H1 (cell line): ENCODE measurements around the gene DCPS. TPM values are rescaled to one million over a fixed set of nuclear protein-coding genes. Genes with fewer than 3 reads are reported as not detected.

Experiments
- CTCF ChIA-PET: fragments of 300-600 bp; sonication (Branson Sonifier 250); formaldehyde crosslinking; loops from one replicate; lab custom pipeline; 2021; ENCODE audit not compliant: partially characterized antibody; lab: Charles Lee
- POLR2A ChIA-PET: fragments of 300-600 bp; sonication (Branson Sonifier 250); formaldehyde crosslinking; loops from one replicate; lab custom pipeline; 2021; ENCODE audit warnings: inconsistent platforms; ENCODE audit not compliant: partially characterized antibody; lab: Charles Lee
- DNase-seq, 2 experiments: peaks; one replicate each; pipeline versions ENCODE4 v3.0.0 to v3.0.0-alpha.2; 2010 to 2022; ENCODE audit warnings: low spot score in 2 of 2, low read depth in 1 of 2, mixed read lengths in 1 of 2
- FAIRE-seq: peaks from 2 replicates; lab custom pipeline; 2011; peaks lifted over from hg19 to GRCh38; lab: Jason Lieb, UNC
- H2AFZ ChIP-seq: 2 replicates; pipeline ENCODE4 v1.8.1; 2012; ENCODE audit warnings: low read length, inconsistent platforms
- H2AK5ac ChIP-seq: 2 replicates; pipeline ENCODE4 v1.6.1; 2013; ENCODE audit warnings: low read depth, low read length
- H2BK120ac ChIP-seq: replicated peaks from 2 replicates; pipeline ENCODE3; 2013; ENCODE audit warnings: low read depth, low read length, inconsistent platforms
- H2BK12ac ChIP-seq: 2 replicates; pipeline ENCODE4 v1.6.1; 2013; ENCODE audit warnings: low read depth, low read length
- H2BK15ac ChIP-seq: 2 replicates; pipeline ENCODE4 v1.6.1; 2013; ENCODE audit warnings: low read length
- H2BK20ac ChIP-seq: 2 replicates; pipeline ENCODE4 v1.6.1; 2013; ENCODE audit warnings: low read length
- H2BK5ac ChIP-seq: 2 replicates; pipeline ENCODE4 v1.6.1; 2013; ENCODE audit warnings: low read depth, low read length
- H3K14ac ChIP-seq: 2 replicates; pipeline ENCODE4 v1.6.1; 2013; ENCODE audit warnings: inconsistent platforms; ENCODE audit not compliant: insufficient read length
- H3K18ac ChIP-seq: 2 replicates; pipeline ENCODE4 v1.6.1; 2013; ENCODE audit warnings: low read length; ENCODE audit errors: extremely low read depth
- H3K23ac ChIP-seq: 2 replicates; pipeline ENCODE4 v1.6.1; 2013; ENCODE audit warnings: inconsistent platforms; ENCODE audit not compliant: insufficient read length
- H3K23me2 ChIP-seq: 2 replicates; pipeline ENCODE4 v1.6.1; 2013; ENCODE audit warnings: low read depth, low read length
- H3K27ac ChIP-seq: 2 replicates; pipeline ENCODE4 v1.6.1; 2011; ENCODE audit warnings: low read depth, low read length, inconsistent platforms
- H3K27me3 ChIP-seq, 4 experiments: replicated peaks in 1 of 4; 1 replicate in 1 of 4; 2 replicates in 3 of 4; pipeline versions ENCODE4 v1.6.1 to v1.8.1; 2011 to 2013; ENCODE audit warnings: low read length in 3 of 4, mild to moderate bottlenecking in 3 of 4, inconsistent platforms in 2 of 4, mixed read lengths in 2 of 4, moderate library complexity in 1 of 4; ENCODE audit not compliant: control insufficient read depth in 3 of 4, insufficient read depth in 3 of 4; ENCODE audit errors: extremely low read depth in 1 of 4
- H3K36me3 ChIP-seq, 4 experiments: 2 replicates each; pipeline versions ENCODE4 v1.6.1 to v1.8.1; 2011 to 2013; ENCODE audit warnings: mild to moderate bottlenecking in 4 of 4, low read length in 3 of 4, moderate library complexity in 2 of 4, control low read depth in 1 of 4, inconsistent platforms in 1 of 4; ENCODE audit not compliant: insufficient read depth in 4 of 4, control insufficient read depth in 2 of 4
- H3K4ac ChIP-seq: replicated peaks from 2 replicates; pipeline ENCODE3; 2013; ENCODE audit warnings: low read length, low read depth, mixed read lengths, inconsistent platforms; ENCODE audit not compliant: insufficient read length
- H3K4me1 ChIP-seq, 4 experiments: replicated peaks in 1 of 4; 1 replicate in 1 of 4; 2 replicates in 3 of 4; pipeline versions ENCODE4 v1.6.1 to v1.8.1; 2011 to 2013; ENCODE audit warnings: low read length in 3 of 4, inconsistent platforms in 2 of 4, mixed read lengths in 1 of 4; ENCODE audit not compliant: insufficient read depth in 4 of 4, control insufficient read depth in 3 of 4
- H3K4me2 ChIP-seq, 2 experiments: 2 replicates each; pipeline versions ENCODE4 v1.6.1 to v1.8.1; 2011 to 2013; ENCODE audit warnings: low read depth in 2 of 2, low read length in 2 of 2, control low read depth in 1 of 2, inconsistent platforms in 1 of 2, mild to moderate bottlenecking in 1 of 2; ENCODE audit not compliant: insufficient read depth in 1 of 2
- H3K4me3 ChIP-seq, 4 experiments: fragments of 200-600, 300-600 bp in 1 of 4; sonication (generic), shearing (Covaris generic), sonication (Bioruptor Twin) in 1 of 4; 2 replicates each; pipeline versions ENCODE4 v1.5.1 to v1.8.1; 2011 to 2016; ENCODE audit warnings: low read length in 4 of 4, low read depth in 3 of 4, control low read depth in 2 of 4, inconsistent platforms in 2 of 4, mild to moderate bottlenecking in 2 of 4, mixed read lengths in 1 of 4, moderate library complexity in 1 of 4; ENCODE audit not compliant: insufficient read depth in 2 of 4; ENCODE audit errors: extremely low read depth in 1 of 4
- H3K56ac ChIP-seq: replicated peaks from 2 replicates; pipeline ENCODE3; 2013; ENCODE audit warnings: low read depth, mild to moderate bottlenecking, mixed read lengths, low read length, inconsistent platforms; ENCODE audit not compliant: insufficient read length
- H3K79me1 ChIP-seq: 2 replicates; pipeline ENCODE4 v1.6.1; 2013; ENCODE audit warnings: low read depth, low read length, control low read depth
- H3K79me2 ChIP-seq, 2 experiments: 2 replicates each; pipeline versions ENCODE4 v1.6.1 to v1.8.1; 2012 to 2013; ENCODE audit warnings: low read length in 2 of 2, mild to moderate bottlenecking in 2 of 2, inconsistent platforms in 1 of 2; ENCODE audit not compliant: insufficient read depth in 2 of 2, control insufficient read depth in 1 of 2
- H3K9ac ChIP-seq, 4 experiments: replicated peaks in 1 of 4; 1 replicate in 1 of 4; 2 replicates in 3 of 4; pipeline versions ENCODE4 v1.6.1 to v1.8.1; 2011 to 2013; ENCODE audit warnings: low read depth in 3 of 4, low read length in 3 of 4, control low read depth in 2 of 4, mild to moderate bottlenecking in 2 of 4, moderate library complexity in 2 of 4, inconsistent platforms in 1 of 4; ENCODE audit errors: extremely low read depth in 1 of 4
- H3K9me3 ChIP-seq, 2 experiments: 2 replicates each; pipeline versions ENCODE4 v1.6.1 to v1.8.1; 2012 to 2013; ENCODE audit warnings: mild to moderate bottlenecking in 2 of 2, moderate library complexity in 2 of 2, control low read depth in 1 of 2, inconsistent platforms in 1 of 2, low read depth in 1 of 2, low read length in 1 of 2, mixed read lengths in 1 of 2; ENCODE audit not compliant: insufficient read depth in 2 of 2
- H4K20me1 ChIP-seq, 2 experiments: replicated peaks in 1 of 2; 2 replicates each; pipeline versions ENCODE3 to v1.8.1; 2011 to 2013; ENCODE audit warnings: inconsistent platforms in 2 of 2, low read length in 2 of 2, mild to moderate bottlenecking in 1 of 2; ENCODE audit not compliant: insufficient read depth in 2 of 2, control insufficient read depth in 1 of 2
- H4K5ac ChIP-seq: 2 replicates; pipeline ENCODE4 v1.6.1; 2013; ENCODE audit warnings: low read length, low read depth, mixed read lengths, inconsistent platforms; ENCODE audit not compliant: insufficient read length
- H4K8ac ChIP-seq: 2 replicates; pipeline ENCODE4 v1.8.0; 2013; ENCODE audit warnings: mild to moderate bottlenecking, moderate library complexity, low read length, inconsistent platforms; ENCODE audit not compliant: insufficient read depth; ENCODE audit errors: extremely low read depth
- H4K91ac ChIP-seq: replicated peaks from 2 replicates; pipeline ENCODE3; 2013; ENCODE audit warnings: low read length, mixed read lengths, inconsistent platforms; ENCODE audit not compliant: insufficient read length
- GABPA ChIP-seq: IDR thresholded peaks from 2 replicates; pipeline ENCODE4 v1.6.1; 2011; ENCODE audit warnings: mild to moderate bottlenecking, low read length, moderate library complexity, borderline replicate concordance; ENCODE audit not compliant: insufficient read depth
- GTF2F1 ChIP-seq: IDR thresholded peaks from 2 replicates; pipeline ENCODE4 v1.6.1; 2012; ENCODE audit warnings: low read depth, low read length, improper control_type of control experiment, borderline replicate concordance
- KDM4A ChIP-seq: IDR thresholded peaks from one replicate; pipeline ENCODE4 v1.7.1; 2012; ENCODE audit warnings: low read depth, mild to moderate bottlenecking, moderate library complexity, low read length, inconsistent platforms; ENCODE audit not compliant: severe bottlenecking
- POU5F1 ChIP-seq: IDR thresholded peaks from 2 replicates; pipeline ENCODE4 v1.6.1; 2011; ENCODE audit warnings: low read depth, mild to moderate bottlenecking, low read length, moderate library complexity
- RXRA ChIP-seq: IDR thresholded peaks from 2 replicates; pipeline ENCODE4 v1.6.1; 2011; ENCODE audit warnings: low read depth, mild to moderate bottlenecking, low read length, moderate library complexity; ENCODE audit not compliant: insufficient read depth
- SP1 ChIP-seq: IDR thresholded peaks from 2 replicates; pipeline ENCODE4 v1.6.1; 2011; ENCODE audit warnings: low read depth, low read length
- TBP ChIP-seq: IDR thresholded peaks from 2 replicates; pipeline ENCODE4 v1.6.1; 2011; ENCODE audit warnings: low read depth, low read length, improper control_type of control experiment
- YY1 ChIP-seq: IDR thresholded peaks from 2 replicates; pipeline ENCODE4 v1.6.1; 2011; ENCODE audit warnings: low read depth, mild to moderate bottlenecking, low read length
- WGBS, 2 experiments: shearing (Covaris generic) in 1 of 2; methylation state at CpG; one replicate each; pipeline versions ENCODE4 v1.1.6 to v1.1.7; 2013 to 2015; ENCODE audit warnings: low lambda C conversion rate in 2 of 2, mixed read lengths in 2 of 2, inconsistent platforms in 1 of 2, low coverage in 1 of 2, missing lambda C conversion rate in 1 of 2; ENCODE audit not compliant: insufficient replicate concordance in 2 of 2, insufficient coverage in 1 of 2, insufficient read length in 1 of 2; ENCODE audit errors: extremely low coverage in 1 of 2, missing lambda C conversion rate in 1 of 2; 5-methylcytosine and 5-hydroxymethylcytosine counted together
- polyA plus RNA-seq, 7 experiments: library from polyadenylated mRNA; depleted of rRNA in 3 of 7; stranded (reverse) in 5 of 7; unstranded in 2 of 7; fragments of >200 nt in 5 of 7; fragments of 200-250 nt in 2 of 7; gene quantifications; 1 replicate in 5 of 7; 2 replicates in 1 of 7; 4 replicates in 1 of 7; pipeline versions ENCODE4 v1.2.1 to v1.2.3, GENCODE V29; 2011 to 2013; ENCODE audit warnings: missing spikeins in 2 of 7, mixed read lengths in 2 of 7
- total RNA-seq: library from RNA; stranded (reverse); fragmentation: NEBNext Ultra II Directional; extraction: Animal tissue kit (Norgen Biotek cat#: 25700); gene quantifications from 2 replicates; pipeline ENCODE4 v1.2.1, GENCODE V29; 2021
- TF ChIP-seq, protein P1 (sequence below): IDR thresholded peaks from 2 replicates; pipeline ENCODE4 v1.6.1; 2012; ENCODE audit warnings: low read length, inconsistent platforms
- TF ChIP-seq, protein P2 (sequence below): IDR thresholded peaks from 2 replicates; pipeline ENCODE4 v1.6.1; 2011; ENCODE audit warnings: low read depth, mild to moderate bottlenecking, low read length; ENCODE audit not compliant: insufficient read depth

Gene DCPS
- total and polyA plus RNA-seq, 2 of the 8 experiments (the other 6 are each of a cell fraction or from before 2014, with no cell fraction given): 24.6 to 55.2 TPM

DNA sequence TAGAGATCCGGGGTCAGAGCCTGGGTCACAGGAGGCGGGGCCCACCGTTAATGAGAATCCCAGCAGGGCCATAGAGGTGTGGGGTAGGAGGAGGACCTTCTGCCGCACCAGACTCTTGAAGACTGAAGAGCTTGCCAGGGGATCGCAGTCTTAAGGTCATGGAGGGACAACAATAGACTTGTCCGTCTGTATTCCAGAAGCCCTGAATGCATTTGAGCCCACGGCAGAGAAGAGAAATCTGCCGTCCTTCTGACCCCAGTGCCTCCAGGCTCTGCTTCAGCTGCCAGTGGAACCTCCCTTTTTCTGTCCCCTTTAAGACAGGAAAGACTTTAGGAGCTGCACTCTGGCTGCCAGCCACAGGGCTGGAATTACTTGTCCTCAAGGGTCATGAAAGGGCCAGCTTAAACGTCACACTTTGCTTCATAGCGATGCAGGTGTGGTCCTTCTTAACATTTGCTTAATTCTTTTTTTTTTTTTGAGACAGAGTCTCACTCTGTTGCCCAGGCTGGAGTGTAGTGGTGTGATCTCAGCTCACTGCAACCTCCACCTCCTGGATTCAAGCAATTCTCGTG lies 36.1 kb downstream of the DCPS start:
- DNase-seq (no peak), FAIRE-seq (no peak)
- H3K4me1 ChIP-seq: peaks cover 0 to 8% (median 3%) of the 10 kb centered on the region in 4 experiments; a peak in 2 of 7 replicates
- H2BK5ac ChIP-seq: no peak overlapping the region
- H3K23me2 ChIP-seq: no peaks in the 10 kb centered on the region
- no peak overlapping the region for H2AK5ac ChIP-seq
- ChIA-PET POLR2A (interaction anchor here (0.6 to 1.6 kb wide), 6 partner anchors 14 to 142 kb away, joined by 3 to 6 read pairs (median 4); partner anchors contain the start of gene ST3GAL4), CTCF (interaction anchor here (0.6 to 3.8 kb wide), 2 partner anchors 30 to 56 kb away, joined by 4 to 17 read pairs; no protein-coding TSS in a partner anchor)
- no peaks in the 10 kb centered on the region for H3K79me2 ChIP-seq
- H3K9ac ChIP-seq: no peak overlapping the region
- H3K4ac ChIP-seq: no peak overlapping the region
- H2BK12ac ChIP-seq: no peak overlapping the region
- WGBS, 2 experiments: 91% methylated on average over 11 of the region's 11 CpGs; no CpG with 5 or more reads in 1 of the 2 experiments
- H3K36me3 ChIP-seq: peaks cover 0 to 18% (median 3%) of the 10 kb centered on the region in 4 experiments; a peak in 3 of 8 replicates
- H3K18ac ChIP-seq: no peak overlapping the region
- H3K79me1 ChIP-seq: no peaks in the 10 kb centered on the region; the same call in 1 of the 2 replicates
- H2BK15ac ChIP-seq: no peak overlapping the region
- H3K4me3 ChIP-seq: no peak overlapping the region
- no peaks in the 10 kb centered on the region for H4K20me1 ChIP-seq
- no peak overlapping the region for H2BK20ac ChIP-seq
- no peak overlapping the region for H3K4me2 ChIP-seq
- H4K91ac ChIP-seq: no peak overlapping the region
- H3K56ac ChIP-seq: no peak overlapping the region
- no peaks in the 10 kb centered on the region for H3K9me3 ChIP-seq
- H3K23ac ChIP-seq: no peak overlapping the region
- H3K14ac ChIP-seq: no peak overlapping the region
- no peak overlapping the region for H4K5ac ChIP-seq
- no peak overlapping the region for H3K27ac ChIP-seq
- no peaks in the 10 kb centered on the region for H3K27me3 ChIP-seq
- H2BK120ac ChIP-seq: no peak overlapping the region
- H2AFZ ChIP-seq: no peak overlapping the region
- no peak overlapping the region; the same call in 1 of the 2 replicates for H4K8ac ChIP-seq
- TF ChIP-seq GABPA (no peak), RXRA (no peak), YY1 (no peak), SP1 (no peak), KDM4A (no peak), POU5F1 (no peak), TBP (no peak), GTF2F1 (no peak)
- TF ChIP-seq, protein P1, sequence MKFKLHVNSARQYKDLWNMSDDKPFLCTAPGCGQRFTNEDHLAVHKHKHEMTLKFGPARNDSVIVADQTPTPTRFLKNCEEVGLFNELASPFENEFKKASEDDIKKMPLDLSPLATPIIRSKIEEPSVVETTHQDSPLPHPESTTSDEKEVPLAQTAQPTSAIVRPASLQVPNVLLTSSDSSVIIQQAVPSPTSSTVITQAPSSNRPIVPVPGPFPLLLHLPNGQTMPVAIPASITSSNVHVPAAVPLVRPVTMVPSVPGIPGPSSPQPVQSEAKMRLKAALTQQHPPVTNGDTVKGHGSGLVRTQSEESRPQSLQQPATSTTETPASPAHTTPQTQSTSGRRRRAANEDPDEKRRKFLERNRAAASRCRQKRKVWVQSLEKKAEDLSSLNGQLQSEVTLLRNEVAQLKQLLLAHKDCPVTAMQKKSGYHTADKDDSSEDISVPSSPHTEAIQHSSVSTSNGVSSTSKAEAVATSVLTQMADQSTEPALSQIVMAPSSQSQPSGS: no peak
- TF ChIP-seq, protein P2, sequence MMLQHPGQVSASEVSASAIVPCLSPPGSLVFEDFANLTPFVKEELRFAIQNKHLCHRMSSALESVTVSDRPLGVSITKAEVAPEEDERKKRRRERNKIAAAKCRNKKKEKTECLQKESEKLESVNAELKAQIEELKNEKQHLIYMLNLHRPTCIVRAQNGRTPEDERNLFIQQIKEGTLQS: no peak
